ENCODE measurements around the gene WWC2.

DNA sequence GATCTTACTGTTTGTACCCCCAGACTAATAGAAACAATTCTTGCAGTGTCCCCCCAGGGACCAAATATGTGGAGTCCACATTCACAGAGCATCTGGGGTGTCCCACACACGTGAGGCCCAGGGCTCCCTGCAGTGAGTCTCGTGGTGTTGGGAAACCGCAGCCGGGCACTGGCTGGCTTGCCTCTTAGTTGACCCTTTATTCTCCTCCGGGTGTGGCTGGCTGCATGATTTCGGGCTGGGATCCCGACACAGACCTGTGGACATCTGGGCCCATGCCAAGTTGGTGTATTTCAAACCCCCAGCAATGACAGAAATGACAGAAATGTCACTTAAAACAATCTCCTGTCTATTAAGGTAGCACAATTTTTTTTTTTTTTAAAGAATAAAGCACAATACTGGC lies 238.8 kb downstream of the WWC2 start:
- no peak for TF ChIP-seq EZH2phosphoT487 (IDR thresholded peaks at IDR 0.05; ENCODE audit: insufficient read depth, low read depth)
- no peak for TF ChIP-seq EZH2 (IDR thresholded peaks at IDR 0.05; ENCODE audit: insufficient read depth, poor library complexity, severe bottlenecking)
